Hepatocyte (in vitro differentiated cells): ENCODE data around the gene THSD4. TPM values are rescaled to one million over a fixed set of nuclear protein-coding genes. Genes with fewer than 3 reads are reported as not detected.

Experiments
- DNase-seq: peaks from one replicate; pipeline ENCODE4 v3.0.0-alpha.2; 2016; ENCODE audit warnings: low spot score
- H2AFZ ChIP-seq: fragments of 200-600 bp; sonication (generic); 2 replicates; pipeline ENCODE4 v1.6.0; 2016; ENCODE audit warnings: antibody characterized with exemption, mild to moderate bottlenecking
- H3K27ac ChIP-seq: fragments of 200-600 bp; sonication (generic); 2 replicates; pipeline ENCODE4 v1.5.1; 2016; ENCODE audit warnings: mild to moderate bottlenecking
- H3K27me3 ChIP-seq: fragments of 200-600 bp; sonication (generic); 2 replicates; pipeline ENCODE4 v1.6.1; 2016
- H3K36me3 ChIP-seq: fragments of 200-600 bp; sonication (generic); replicated peaks from 2 replicates; pipeline ENCODE4 v1.5.1; 2016; ENCODE audit warnings: low read depth; ENCODE audit not compliant: insufficient read depth
- H3K4me1 ChIP-seq: fragments of 200-600 bp; sonication (generic); 2 replicates; pipeline ENCODE4 v1.5.1; 2016; ENCODE audit warnings: mild to moderate bottlenecking, moderate library complexity; ENCODE audit not compliant: insufficient read depth
- H3K4me2 ChIP-seq: fragments of 200-600 bp; sonication (generic); 2 replicates; pipeline ENCODE4 v1.6.0; 2016
- H3K4me3 ChIP-seq: fragments of 200-600 bp; sonication (generic); 2 replicates; pipeline ENCODE4 v1.5.1; 2016; ENCODE audit warnings: mild to moderate bottlenecking
- H3K79me2 ChIP-seq: fragments of 200-600 bp; sonication (generic); 2 replicates; pipeline ENCODE4 v1.6.0; 2017; ENCODE audit warnings: mild to moderate bottlenecking
- H3K9me2 ChIP-seq: fragments of 200-600 bp; sonication (generic); replicated peaks from 2 replicates; pipeline ENCODE4 v1.6.0; 2017; ENCODE audit warnings: mild to moderate bottlenecking; ENCODE audit not compliant: insufficient read depth
- H3K9me3 ChIP-seq: fragments of 200-600 bp; sonication (generic); 2 replicates; pipeline ENCODE4 v1.5.1; 2016; ENCODE audit warnings: low read depth, mild to moderate bottlenecking
- H4K20me1 ChIP-seq: fragments of 200-600 bp; sonication (generic); 2 replicates; pipeline ENCODE4 v1.6.0; 2016; ENCODE audit warnings: mild to moderate bottlenecking; ENCODE audit not compliant: insufficient read depth, poor library complexity, severe bottlenecking
- EZH2 ChIP-seq: fragments of 200-600 bp; sonication (generic); IDR thresholded peaks from 2 replicates; pipeline ENCODE4 v1.6.1; 2016; ENCODE audit warnings: antibody characterized with exemption, mild to moderate bottlenecking, borderline replicate concordance
- EZH2phosphoT487 ChIP-seq: fragments of 200-600 bp; sonication (generic); IDR thresholded peaks from one replicate; pipeline ENCODE4 v1.6.1; 2018; ENCODE audit warnings: antibody characterized with exemption, mild to moderate bottlenecking, low read depth, moderate library complexity; ENCODE audit not compliant: unreplicated experiment, severe bottlenecking
- WGBS: methylation state at CpG from one replicate; pipeline ENCODE4 v1.1.6; 2016; ENCODE audit warnings: low lambda C conversion rate; ENCODE audit errors: missing lambda C conversion rate; 5-methylcytosine and 5-hydroxymethylcytosine counted together
- polyA plus RNA-seq: library from polyadenylated mRNA; unstranded; fragments of >200 nt; fragmentation: Nextera tagmentation; extraction: Ambion mirVana; gene quantifications from 2 replicates; pipeline ENCODE4 v1.2.1, GENCODE V29; 2016
- total RNA-seq: library from RNA; depleted of rRNA; stranded (reverse); fragments of >200 nt; gene quantifications from 2 replicates; pipeline ENCODE4 v1.2.3, GENCODE V29; 2014
- TF ChIP-seq, protein P1 (sequence below): fragments of 200-600 bp; sonication (generic); IDR thresholded peaks from 2 replicates; pipeline ENCODE4 v1.5.1; 2016; ENCODE audit warnings: antibody characterized with exemption, mild to moderate bottlenecking; ENCODE audit not compliant: poor library complexity

The THSD4 gene
- total and polyA plus RNA-seq, 2 experiments from 2014 or later, result 4.3 to 7.0 TPM

DNA sequence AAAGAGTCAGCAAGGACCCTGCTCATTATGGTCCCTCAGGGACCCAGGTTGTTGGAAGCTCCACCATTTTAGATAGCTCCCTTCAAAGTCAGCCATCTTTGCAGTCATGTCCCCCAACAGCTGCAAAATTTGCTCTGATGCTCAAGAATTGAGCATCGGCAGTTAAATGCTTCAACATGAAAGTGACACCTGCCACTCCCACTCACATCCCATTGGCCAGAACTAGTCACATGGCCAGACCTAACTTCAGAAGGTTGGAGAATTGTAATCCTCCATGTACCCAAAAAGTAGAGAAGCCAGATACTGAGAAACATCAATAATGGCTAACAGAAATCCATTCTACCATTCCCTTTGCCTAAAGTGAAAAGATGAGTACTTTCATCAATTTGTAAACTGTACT, 523.6 kb downstream of the THSD4 start:
- H3K4me2 ChIP-seq, result no peak overlapping the region

DNA sequence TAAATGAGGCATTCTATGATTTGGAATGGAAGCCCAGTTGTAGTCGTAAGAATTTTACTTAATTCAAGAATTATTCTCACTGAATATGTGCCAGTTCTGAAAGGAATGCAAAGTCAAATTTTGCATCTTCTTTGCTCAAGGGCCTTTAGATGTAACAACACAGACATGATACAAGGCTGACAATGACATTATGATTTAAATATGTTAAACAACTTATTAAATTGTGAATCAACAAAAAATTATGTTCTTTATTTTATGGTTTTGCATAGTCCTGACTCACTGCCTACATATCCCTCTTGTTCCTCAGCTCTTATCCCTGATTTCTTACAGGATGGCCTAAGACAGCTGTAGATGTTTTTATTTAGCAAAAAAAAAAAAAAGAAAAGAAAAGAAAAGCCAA, 524.2 kb downstream of the THSD4 start:
- Histone ChIP-seq H4K20me1 (no peaks in the 10 kb centered on the region), H2AFZ (no peak overlapping the region), H3K79me2 (no peaks in the 10 kb centered on the region), H3K4me1 (peaks cover 10% of the 10 kb centered on the region), H3K4me3 (no peak overlapping the region), H3K9me2 (no peaks in the 10 kb centered on the region), H3K27me3 (no peaks in the 10 kb centered on the region), H3K36me3 (no peaks in the 10 kb centered on the region), H3K4me2 (no peak overlapping the region), H3K9me3 (no peaks in the 10 kb centered on the region), H3K27ac (no peak overlapping the region)
- no peak for TF ChIP-seq EZH2phosphoT487
- no peak for TF ChIP-seq EZH2
- TF ChIP-seq, protein P1, sequence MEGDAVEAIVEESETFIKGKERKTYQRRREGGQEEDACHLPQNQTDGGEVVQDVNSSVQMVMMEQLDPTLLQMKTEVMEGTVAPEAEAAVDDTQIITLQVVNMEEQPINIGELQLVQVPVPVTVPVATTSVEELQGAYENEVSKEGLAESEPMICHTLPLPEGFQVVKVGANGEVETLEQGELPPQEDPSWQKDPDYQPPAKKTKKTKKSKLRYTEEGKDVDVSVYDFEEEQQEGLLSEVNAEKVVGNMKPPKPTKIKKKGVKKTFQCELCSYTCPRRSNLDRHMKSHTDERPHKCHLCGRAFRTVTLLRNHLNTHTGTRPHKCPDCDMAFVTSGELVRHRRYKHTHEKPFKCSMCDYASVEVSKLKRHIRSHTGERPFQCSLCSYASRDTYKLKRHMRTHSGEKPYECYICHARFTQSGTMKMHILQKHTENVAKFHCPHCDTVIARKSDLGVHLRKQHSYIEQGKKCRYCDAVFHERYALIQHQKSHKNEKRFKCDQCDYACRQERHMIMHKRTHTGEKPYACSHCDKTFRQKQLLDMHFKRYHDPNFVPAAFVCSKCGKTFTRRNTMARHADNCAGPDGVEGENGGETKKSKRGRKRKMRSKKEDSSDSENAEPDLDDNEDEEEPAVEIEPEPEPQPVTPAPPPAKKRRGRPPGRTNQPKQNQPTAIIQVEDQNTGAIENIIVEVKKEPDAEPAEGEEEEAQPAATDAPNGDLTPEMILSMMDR, result no peak
- no peak for DNase-seq
- WGBS, result 83% methylated on average over 1 of the region's 1 CpG

More for the DNA sequence above, 523.6 kb downstream of the THSD4 start:
- WGBS, result 96% methylated on average over 1 of the region's 1 CpG
- Histone ChIP-seq H4K20me1 (no peaks in the 10 kb centered on the region), H3K79me2 (no peaks in the 10 kb centered on the region), H3K9me2 (no peaks in the 10 kb centered on the region), H3K36me3 (no peaks in the 10 kb centered on the region), H3K9me3 (no peaks in the 10 kb centered on the region), H3K4me1 (peaks cover 11% of the 10 kb centered on the region), H3K4me3 (no peak overlapping the region), H3K27ac (no peak overlapping the region), H3K27me3 (no peaks in the 10 kb centered on the region), H2AFZ (no peak overlapping the region)
- no peak for DNase-seq
- TF ChIP-seq EZH2 (no peak), EZH2phosphoT487 (no peak)
- TF ChIP-seq, protein P1, result no peak

DNA sequence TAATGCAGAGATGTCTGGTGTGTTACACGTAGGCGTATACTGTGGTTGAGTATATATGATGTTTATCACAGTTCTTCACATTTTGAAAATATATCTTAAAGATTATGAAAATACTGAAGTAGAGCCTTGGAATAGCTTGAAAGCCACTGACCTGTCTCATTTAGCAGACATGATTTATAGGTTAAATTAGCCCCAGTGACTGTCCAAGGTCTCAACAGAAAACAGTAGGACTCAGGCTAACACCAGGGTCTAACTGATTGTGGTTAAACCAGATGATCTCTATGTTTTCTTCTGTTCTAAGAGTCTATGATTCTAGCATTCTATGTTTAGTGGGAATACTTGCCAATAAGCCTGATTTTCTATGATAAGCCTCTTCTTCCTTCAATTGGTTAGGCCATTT, 528.6 kb downstream of the THSD4 start:
- no peaks in the 10 kb centered on the region for H3K4me1 ChIP-seq
- no peaks in the 10 kb centered on the region for H3K27me3 ChIP-seq
- no peaks in the 10 kb centered on the region for H4K20me1 ChIP-seq
- no peak overlapping the region for H3K4me2 ChIP-seq
- H3K36me3 ChIP-seq, result no peaks in the 10 kb centered on the region
- no peaks in the 10 kb centered on the region for H3K79me2 ChIP-seq
- no peak overlapping the region for H3K4me3 ChIP-seq
- H3K27ac ChIP-seq, result no peak overlapping the region
- no peak overlapping the region for H2AFZ ChIP-seq
- TF ChIP-seq, protein P1, result no peak
- TF ChIP-seq EZH2 (no peak), EZH2phosphoT487 (no peak)
- DNase-seq, result no peak
- H3K9me3 ChIP-seq, result no peaks in the 10 kb centered on the region
- 89% methylated on average over 2 of the region's 2 CpGs for WGBS
- no peaks in the 10 kb centered on the region for H3K9me2 ChIP-seq
